ENCODE data around the gene CERS6. TPM values are rescaled to one million over a fixed set of nuclear protein-coding genes. Genes with fewer than 3 reads are reported as not detected.

Gene CERS6
- total and polyA plus RNA-seq, 10 of the 15 experiments (the other 5 are each of a cell fraction or from before 2014, with no cell fraction given), result 1.3 to 20.4 (median 14.1) TPM

DNA sequence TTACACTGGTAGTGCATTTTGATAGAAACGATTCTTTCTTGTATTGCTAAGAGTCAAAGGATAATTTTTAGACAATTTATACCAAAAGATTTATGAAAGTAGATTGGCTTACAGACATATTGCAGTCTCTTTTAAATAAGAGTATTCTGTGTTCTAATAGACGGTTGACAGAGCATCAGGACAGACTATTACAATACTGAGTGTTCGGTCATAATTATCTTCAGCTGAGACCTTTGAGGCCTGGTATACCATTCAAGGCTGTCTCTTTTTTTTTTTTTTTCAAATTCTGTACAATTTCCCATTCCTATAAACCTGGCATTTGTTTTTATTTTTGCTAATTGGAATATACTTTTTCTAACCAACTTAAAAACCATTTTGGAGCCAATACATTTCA lies 205.8 kb downstream of the CERS6 start:
- no TSS peak for BruUV-seq (replicated peaks)
- ATAC-seq (no peak), FAIRE-seq (no peak), DNase-seq (ENCODE audit: low read depth, low spot score) (no peak)
- Histone ChIP-seq H3K4me1 (ENCODE audit: control insufficient read depth, insufficient read depth, low read length) (no peaks in the 10 kb centered on the region), H2AFZ (ENCODE audit: control insufficient read depth, low read depth, low read length) (no peak overlapping the region), H3K9me3 (replicated peaks; ENCODE audit: control insufficient read depth, insufficient read depth, low read length) (no peaks in the 10 kb centered on the region), H3K4me2 (ENCODE audit: control insufficient read depth, insufficient read depth) (no peak overlapping the region), H3K27ac (ENCODE audit: control insufficient read depth, insufficient read depth) (no peak overlapping the region), H3K9ac (ENCODE audit: control insufficient read depth, insufficient read depth, low read length) (no peak overlapping the region), H3K36me3 (ENCODE audit: control insufficient read depth in 2 of 2, insufficient read depth in 2 of 2, low read length in 1 of 2) (0 out of 4 replicates have a peak, but pooled peaks cover 0 to 3% of the 10 kb centered on the region in 2 experiments), H3K79me2 (ENCODE audit: control insufficient read depth, insufficient read depth, low read length) (0 out of 2 replicates have a peak, but pooled peaks cover 2% of the 10 kb centered on the region), H3K4me3 (no peak overlapping the region), H3K27me3 (replicated peaks in 1 of 2; ENCODE audit: control insufficient read depth in 2 of 2, insufficient read depth in 2 of 2, low read length in 1 of 2) (no peaks in the 10 kb centered on the region), H4K20me1 (ENCODE audit: control insufficient read depth, insufficient read depth) (no peaks in the 10 kb centered on the region)
- in situ Hi-C loops (cut with MboI), result no loop called here
- SMC1A ChIA-PET (ENCODE audit: uncharacterized antibody, unreplicated experiment), result no interaction called here
- intact Hi-C loops (cut with micrococcal nuclease; ENCODE audit: unreplicated experiment), result no loop called here
- POLR2A ChIA-PET, result no interaction called here
- 98% methylated on average over 3 of the region's 3 CpGs for WGBS (ENCODE audit: insufficient coverage, insufficient replicate concordance, low lambda C conversion rate, missing lambda C conversion rate)
- RAD21 ChIA-PET (ENCODE audit: unreplicated experiment), result no interaction called here
- CTCF ChIA-PET, result no interaction called here
- TF ChIP-seq POU2F2 (IDR thresholded peaks at IDR 0.05; ENCODE audit: borderline replicate concordance, low read depth, low read length) (no peak), ATF7 (IDR thresholded peaks at IDR 0.05; ENCODE audit: low read depth) (no peak), PML (IDR thresholded peaks at IDR 0.05; ENCODE audit: low read length) (no peak), KLF5 (IDR thresholded peaks at IDR 0.05; ENCODE audit: partially characterized antibody) (no peak), POLR2A (IDR thresholded peaks at IDR 0.05; ENCODE audit: low read depth, low read length) (no peak), RB1 (IDR thresholded peaks at IDR 0.05; ENCODE audit: borderline replicate concordance) (no peak), NRF1 (conservative IDR thresholded peaks at IDR 0.05; ENCODE audit: low read depth, low read length) (no peak), KDM1A (IDR thresholded peaks at IDR 0.05; ENCODE audit: borderline replicate concordance) (no peak), NR2C2 (IDR thresholded peaks at IDR 0.05; ENCODE audit: borderline replicate concordance, control insufficient read depth, insufficient read length, low read depth) (no peak), CBFB (IDR thresholded peaks at IDR 0.05; ENCODE audit: low read depth) (no peak), EGR1 (IDR thresholded peaks at IDR 0.05; ENCODE audit: borderline replicate concordance in 1 of 2, low read depth in 2 of 2, low read length in 2 of 2) (no peak), NFIC (IDR thresholded peaks at IDR 0.05; ENCODE audit: low read depth, low read length) (no peak), SUPT20H (IDR thresholded peaks at IDR 0.05; ENCODE audit: borderline replicate concordance, control insufficient read depth, low read depth, low read length) (no peak)
- TF ChIP-seq, protein P1, sequence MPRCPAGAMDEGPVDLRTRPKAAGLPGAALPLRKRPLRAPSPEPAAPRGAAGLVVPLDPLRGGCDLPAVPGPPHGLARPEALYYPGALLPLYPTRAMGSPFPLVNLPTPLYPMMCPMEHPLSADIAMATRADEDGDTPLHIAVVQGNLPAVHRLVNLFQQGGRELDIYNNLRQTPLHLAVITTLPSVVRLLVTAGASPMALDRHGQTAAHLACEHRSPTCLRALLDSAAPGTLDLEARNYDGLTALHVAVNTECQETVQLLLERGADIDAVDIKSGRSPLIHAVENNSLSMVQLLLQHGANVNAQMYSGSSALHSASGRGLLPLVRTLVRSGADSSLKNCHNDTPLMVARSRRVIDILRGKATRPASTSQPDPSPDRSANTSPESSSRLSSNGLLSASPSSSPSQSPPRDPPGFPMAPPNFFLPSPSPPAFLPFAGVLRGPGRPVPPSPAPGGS (IDR thresholded peaks at IDR 0.05; ENCODE audit: borderline replicate concordance, insufficient read depth, low read depth, low read length, poor library complexity, severe bottlenecking), result no peak
- TF ChIP-seq, protein P2, sequence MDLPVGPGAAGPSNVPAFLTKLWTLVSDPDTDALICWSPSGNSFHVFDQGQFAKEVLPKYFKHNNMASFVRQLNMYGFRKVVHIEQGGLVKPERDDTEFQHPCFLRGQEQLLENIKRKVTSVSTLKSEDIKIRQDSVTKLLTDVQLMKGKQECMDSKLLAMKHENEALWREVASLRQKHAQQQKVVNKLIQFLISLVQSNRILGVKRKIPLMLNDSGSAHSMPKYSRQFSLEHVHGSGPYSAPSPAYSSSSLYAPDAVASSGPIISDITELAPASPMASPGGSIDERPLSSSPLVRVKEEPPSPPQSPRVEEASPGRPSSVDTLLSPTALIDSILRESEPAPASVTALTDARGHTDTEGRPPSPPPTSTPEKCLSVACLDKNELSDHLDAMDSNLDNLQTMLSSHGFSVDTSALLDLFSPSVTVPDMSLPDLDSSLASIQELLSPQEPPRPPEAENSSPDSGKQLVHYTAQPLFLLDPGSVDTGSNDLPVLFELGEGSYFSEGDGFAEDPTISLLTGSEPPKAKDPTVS (IDR thresholded peaks at IDR 0.05; ENCODE audit: low read depth, low read length), result no peak
- TF ChIP-seq, protein P3, sequence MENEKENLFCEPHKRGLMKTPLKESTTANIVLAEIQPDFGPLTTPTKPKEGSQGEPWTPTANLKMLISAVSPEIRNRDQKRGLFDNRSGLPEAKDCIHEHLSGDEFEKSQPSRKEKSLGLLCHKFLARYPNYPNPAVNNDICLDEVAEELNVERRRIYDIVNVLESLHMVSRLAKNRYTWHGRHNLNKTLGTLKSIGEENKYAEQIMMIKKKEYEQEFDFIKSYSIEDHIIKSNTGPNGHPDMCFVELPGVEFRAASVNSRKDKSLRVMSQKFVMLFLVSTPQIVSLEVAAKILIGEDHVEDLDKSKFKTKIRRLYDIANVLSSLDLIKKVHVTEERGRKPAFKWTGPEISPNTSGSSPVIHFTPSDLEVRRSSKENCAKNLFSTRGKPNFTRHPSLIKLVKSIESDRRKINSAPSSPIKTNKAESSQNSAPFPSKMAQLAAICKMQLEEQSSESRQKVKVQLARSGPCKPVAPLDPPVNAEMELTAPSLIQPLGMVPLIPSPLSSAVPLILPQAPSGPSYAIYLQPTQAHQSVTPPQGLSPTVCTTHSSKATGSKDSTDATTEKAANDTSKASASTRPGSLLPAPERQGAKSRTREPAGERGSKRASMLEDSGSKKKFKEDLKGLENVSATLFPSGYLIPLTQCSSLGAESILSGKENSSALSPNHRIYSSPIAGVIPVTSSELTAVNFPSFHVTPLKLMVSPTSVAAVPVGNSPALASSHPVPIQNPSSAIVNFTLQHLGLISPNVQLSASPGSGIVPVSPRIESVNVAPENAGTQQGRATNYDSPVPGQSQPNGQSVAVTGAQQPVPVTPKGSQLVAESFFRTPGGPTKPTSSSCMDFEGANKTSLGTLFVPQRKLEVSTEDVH (IDR thresholded peaks at IDR 0.05; ENCODE audit: low read depth, partially characterized antibody), result no peak

Data from GM12878 (cell line).